ENCODE measurements around the gene PPP1CB. TPM values are rescaled to one million over a fixed set of nuclear protein-coding genes. Genes with fewer than 3 reads are reported as not detected.

PPP1CB gene
- total RNA-seq, 1 donor: 170 TPM

DNA sequence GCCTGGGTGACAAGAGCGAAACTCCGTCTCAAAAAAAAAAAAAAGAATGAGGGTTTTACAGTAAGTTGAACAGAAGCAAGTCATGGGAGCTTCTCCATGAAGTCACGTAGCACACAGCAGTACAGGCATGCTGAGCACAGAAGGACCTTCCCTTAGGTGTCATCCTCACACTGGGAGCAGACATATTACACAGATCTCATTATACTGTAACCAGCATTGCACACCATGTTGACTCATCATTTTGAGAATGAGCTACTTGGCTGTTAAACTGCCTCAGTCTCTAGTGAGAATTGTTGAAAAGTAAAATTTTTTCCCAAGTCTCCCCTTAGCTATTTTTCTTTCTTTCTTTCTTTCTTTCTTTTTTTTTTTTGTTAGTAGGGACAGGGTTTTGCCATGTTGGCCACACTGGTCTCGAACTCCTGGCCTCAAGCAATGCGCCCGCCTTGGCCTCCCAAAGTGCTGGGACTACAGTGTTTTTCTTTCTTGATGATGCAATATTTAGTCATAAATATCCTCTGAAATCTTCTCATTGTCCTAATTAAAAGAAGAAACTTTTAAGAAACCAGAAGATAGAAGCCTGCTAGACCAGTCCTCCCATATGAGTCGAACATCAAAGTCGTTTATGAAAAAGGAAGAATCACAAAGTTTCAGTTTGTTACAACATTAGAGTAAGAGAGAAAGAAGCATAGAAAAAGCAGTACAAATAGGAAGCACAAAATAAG is 37.9 kb upstream of the PPP1CB start:
- peak; percentile 48 for DNase-seq (ENCODE audit: insufficient read length, low spot score, missing footprints)
- Histone ChIP-seq H3K4me3 (ENCODE audit: insufficient read depth, low read length) (no peak overlapping the region), H3K27ac (ENCODE audit: low read depth, low read length) (peak overlapping the region; percentile 10)

DNA sequence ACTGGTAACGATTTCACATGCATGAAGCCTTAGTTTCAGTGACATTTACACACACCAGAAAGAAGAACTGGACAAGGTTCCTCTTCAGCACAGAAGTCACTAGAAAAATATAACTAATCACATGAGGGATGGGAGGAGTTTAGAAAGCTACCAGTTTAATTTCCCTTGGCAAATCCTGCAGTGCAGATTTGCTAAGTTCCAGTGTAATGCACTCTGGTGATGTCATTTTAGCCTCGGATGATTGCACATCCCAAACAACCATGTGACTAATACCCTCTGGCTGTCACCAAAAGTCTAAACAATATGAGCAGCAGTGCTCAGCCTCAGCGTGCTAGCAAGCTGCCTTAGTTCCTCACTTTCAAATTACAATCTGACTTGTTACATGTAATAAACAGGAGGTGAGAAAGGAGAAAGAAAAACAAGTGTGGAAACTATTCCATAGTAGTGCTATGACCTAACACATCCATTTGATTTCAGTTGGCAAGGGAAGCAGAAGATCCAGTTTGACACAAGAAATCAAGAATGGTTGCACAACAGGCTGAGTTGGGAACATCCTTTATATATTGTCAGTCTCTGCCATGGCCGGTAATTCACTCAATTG is 35.3 kb upstream of the PPP1CB start:
- peak overlapping the region; percentile 45 for H2AFZ ChIP-seq (ENCODE audit: low read length)
- no peaks in the 10 kb centered on the region for H3K79me2 ChIP-seq (ENCODE audit: insufficient read depth, low read length)
- no peaks in the 10 kb centered on the region for H4K20me1 ChIP-seq (ENCODE audit: insufficient read depth, low read length)
- H3K9me3 ChIP-seq (ENCODE audit: low read depth, low read length): no peaks in the 10 kb centered on the region
- H3K27ac ChIP-seq (ENCODE audit: low read depth, low read length): peak overlapping the region; percentile 49
- H3K27me3 ChIP-seq (ENCODE audit: insufficient read depth, low read length): no peaks in the 10 kb centered on the region
- H3K4me1 ChIP-seq (ENCODE audit: insufficient read depth, low read length): peaks cover 29% of the 10 kb centered on the region
- peak overlapping the region; percentile 62 for H3K4me2 ChIP-seq (ENCODE audit: insufficient read depth, low read length)
- no peak for TF ChIP-seq CTCF (IDR thresholded peaks at IDR 0.05; ENCODE audit: extremely low read depth, low read depth, low read length)
- peak; percentile 82 for DNase-seq (ENCODE audit: insufficient read length, low spot score, missing footprints)
- no peak overlapping the region for H3K4me3 ChIP-seq (ENCODE audit: insufficient read depth, low read length)
- no peaks in the 10 kb centered on the region for H3K36me3 ChIP-seq (ENCODE audit: insufficient read depth, low read length)

More for the DNA sequence above, 37.9 kb upstream of the PPP1CB start:
- Histone ChIP-seq H3K36me3 (ENCODE audit: insufficient read depth, low read length) (no peaks in the 10 kb centered on the region), H2AFZ (ENCODE audit: low read length) (no peak overlapping the region), H3K27me3 (ENCODE audit: insufficient read depth, low read length) (no peaks in the 10 kb centered on the region), H3K4me2 (ENCODE audit: insufficient read depth, low read length) (no peak overlapping the region), H3K79me2 (ENCODE audit: insufficient read depth, low read length) (no peaks in the 10 kb centered on the region), H3K4me1 (ENCODE audit: insufficient read depth, low read length) (peaks cover 36% of the 10 kb centered on the region), H4K20me1 (ENCODE audit: insufficient read depth, low read length) (no peaks in the 10 kb centered on the region), H3K9me3 (ENCODE audit: low read depth, low read length) (no peaks in the 10 kb centered on the region)
- TF ChIP-seq CTCF (IDR thresholded peaks at IDR 0.05; ENCODE audit: extremely low read depth, low read depth, low read length): no peak

- no peaks in the 10 kb centered on the region for H4K20me1 ChIP-seq (ENCODE audit: insufficient read depth, low read length)
- no peak for TF ChIP-seq CTCF (IDR thresholded peaks at IDR 0.05; ENCODE audit: extremely low read depth, low read depth, low read length)
- peak; percentile 93 for DNase-seq (ENCODE audit: insufficient read length, low spot score, missing footprints)
- H2AFZ ChIP-seq (ENCODE audit: low read length): peak overlapping the region; percentile 83
- H3K27ac ChIP-seq (ENCODE audit: low read depth, low read length): peak overlapping the region; percentile 49
- no peaks in the 10 kb centered on the region for H3K79me2 ChIP-seq (ENCODE audit: insufficient read depth, low read length)
- peak overlapping the region; percentile 62 for H3K4me2 ChIP-seq (ENCODE audit: insufficient read depth, low read length)
- no peaks in the 10 kb centered on the region for H3K27me3 ChIP-seq (ENCODE audit: insufficient read depth, low read length)
- H3K4me3 ChIP-seq (ENCODE audit: insufficient read depth, low read length): no peak overlapping the region
- H3K36me3 ChIP-seq (ENCODE audit: insufficient read depth, low read length): no peaks in the 10 kb centered on the region
- H3K4me1 ChIP-seq (ENCODE audit: insufficient read depth, low read length): peaks cover 29% of the 10 kb centered on the region
- H3K9me3 ChIP-seq (ENCODE audit: low read depth, low read length): no peaks in the 10 kb centered on the region
These were observed 34.3 kb upstream of the PPP1CB start for GRCh38 chr2:28717339-28717758.

DNA sequence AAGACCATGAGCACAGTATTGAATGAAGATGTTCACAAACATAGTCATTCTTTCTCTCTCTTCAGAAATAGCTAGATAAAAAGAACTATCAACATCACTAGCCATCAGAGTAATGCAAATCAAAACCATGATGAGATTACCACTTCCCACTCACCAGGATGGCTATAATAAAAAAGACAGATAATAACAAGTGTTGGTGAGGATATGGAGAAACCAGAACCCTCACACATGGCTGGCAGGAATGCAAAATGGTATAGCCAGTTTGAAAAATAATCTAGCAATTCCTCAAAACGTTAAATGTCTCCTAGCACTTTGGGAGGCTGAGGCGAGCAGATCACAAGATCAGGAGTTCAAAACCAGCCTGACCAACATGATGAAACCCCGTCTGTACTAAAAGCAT is 31.3 kb upstream of the PPP1CB start:
- no peak for DNase-seq (ENCODE audit: insufficient read length, low spot score, missing footprints)
- Histone ChIP-seq H2AFZ (ENCODE audit: low read length) (no peak overlapping the region), H3K36me3 (ENCODE audit: insufficient read depth, low read length) (no peaks in the 10 kb centered on the region), H3K4me1 (ENCODE audit: insufficient read depth, low read length) (peaks cover 24% of the 10 kb centered on the region), H3K4me2 (ENCODE audit: insufficient read depth, low read length) (no peak overlapping the region), H3K27ac (ENCODE audit: low read depth, low read length) (no peak overlapping the region), H3K27me3 (ENCODE audit: insufficient read depth, low read length) (no peaks in the 10 kb centered on the region), H3K9me3 (ENCODE audit: low read depth, low read length) (no peaks in the 10 kb centered on the region), H4K20me1 (ENCODE audit: insufficient read depth, low read length) (no peaks in the 10 kb centered on the region), H3K79me2 (ENCODE audit: insufficient read depth, low read length) (no peaks in the 10 kb centered on the region), H3K4me3 (ENCODE audit: insufficient read depth, low read length) (no peak overlapping the region)
- TF ChIP-seq CTCF (IDR thresholded peaks at IDR 0.05; ENCODE audit: extremely low read depth, low read depth, low read length): no peak

All from osteoblast (primary cell).